HEK293T (cell line): ENCODE results near the gene DUSP18.

Experiments
- FOXM1 ChIP-seq: fragments of 450-650 bp; IDR thresholded peaks from 2 replicates; pipeline ENCODE4 v1.6.1; 2017; ENCODE audit warnings: mild to moderate bottlenecking, borderline replicate concordance
- SUZ12 ChIP-seq: fragments of 450-650 bp; IDR thresholded peaks from 2 replicates; pipeline ENCODE4 v1.6.1; 2016; ENCODE audit warnings: mild to moderate bottlenecking

- TF ChIP-seq FOXM1 = no peak
- TF ChIP-seq SUZ12 = no peak
These were observed 5.5 kb upstream of the DUSP18 start for GRCh38 chr22:30673136-30673535.
